Naive thymus-derived CD4-positive, alpha-beta T cell (primary cell): ENCODE results near the gene ATOX1. TPM values are rescaled to one million over a fixed set of nuclear protein-coding genes. Genes with fewer than 3 reads are reported as not detected.

ENCODE experiments used
- ATAC-seq: fragments of 150-1000 bp; cut with Tn5 transposase; 2 replicates; pipeline ENCODE4 v1.10.0; 2021; ENCODE audit warnings: mild to moderate bottlenecking, moderate library complexity
- CTCF ChIA-PET: fragments of 350-600 bp; sonication (Branson Sonifier 250); formaldehyde crosslinking; loops from one replicate; lab custom pipeline; 2021; ENCODE audit warnings: antibody characterized with exemption; lab: Charles Lee
- POLR2A ChIA-PET: fragments of 350-600 bp; sonication (Branson Sonifier 250); formaldehyde crosslinking; loops from one replicate; lab custom pipeline; 2021; ENCODE audit warnings: antibody characterized with exemption, inconsistent platforms; lab: Charles Lee
- DNase-seq, 9 donors: peaks; one replicate each; pipeline versions ENCODE4 v3.0.0 to v3.0.0-alpha.2; 2020 to 2022; ENCODE audit warnings: mixed read lengths in 1 of 9
- H3K27ac ChIP-seq: one replicate; pipeline ENCODE4 v1.7.0; 2013; ENCODE audit warnings: mild to moderate bottlenecking, low read depth, low read length, moderate library complexity
- H3K27me3 ChIP-seq, 2 donors: one replicate each; pipeline ENCODE4 v1.7.0; 2013; ENCODE audit warnings: low read length in 2 of 2, mild to moderate bottlenecking in 2 of 2, moderate library complexity in 2 of 2; ENCODE audit not compliant: control insufficient read depth in 2 of 2, insufficient read depth in 2 of 2
- H3K36me3 ChIP-seq, 3 experiments: 1 replicate in 2 of 3; 2 replicates in 1 of 3; pipeline ENCODE4 v1.7.0; 2013; ENCODE audit warnings: low read length in 3 of 3, mild to moderate bottlenecking in 3 of 3, moderate library complexity in 1 of 3; ENCODE audit not compliant: insufficient read depth in 3 of 3, control insufficient read depth in 2 of 3
- H3K4me1 ChIP-seq, 2 donors: one replicate each; pipeline ENCODE4 v1.7.0; 2013; ENCODE audit warnings: low read length in 2 of 2, mild to moderate bottlenecking in 2 of 2, moderate library complexity in 1 of 2; ENCODE audit not compliant: control insufficient read depth in 2 of 2, insufficient read depth in 2 of 2
- H3K4me3 ChIP-seq: 2 replicates; pipeline ENCODE4 v1.7.0; 2013; ENCODE audit warnings: mild to moderate bottlenecking, low read length
- H3K9me3 ChIP-seq, 3 experiments: 1 replicate in 2 of 3; 2 replicates in 1 of 3; pipeline ENCODE4 v1.7.0; 2013; ENCODE audit warnings: low read length in 3 of 3; ENCODE audit not compliant: control insufficient read depth in 2 of 3
- H3K27ac Mint-ChIP-seq, 9 donors: one replicate each; pipeline ENCODE4 v1.8.0; 2020 to 2022; ENCODE audit warnings: mixed read lengths in 9 of 9, mild to moderate bottlenecking in 8 of 9, moderate library complexity in 5 of 9, inconsistent platforms in 2 of 9
- H3K27me3 Mint-ChIP-seq, 5 donors: one replicate each; pipeline ENCODE4 v1.8.0; 2021 to 2022; ENCODE audit warnings: mixed read lengths in 5 of 5, mild to moderate bottlenecking in 1 of 5
- H3K36me3 Mint-ChIP-seq, 5 donors: one replicate each; pipeline ENCODE4 v1.8.0; 2020 to 2022; ENCODE audit warnings: mixed read lengths in 5 of 5, mild to moderate bottlenecking in 3 of 5, inconsistent platforms in 1 of 5
- H3K4me1 Mint-ChIP-seq, 7 donors: one replicate each; pipeline ENCODE4 v1.8.0; 2020 to 2022; ENCODE audit warnings: mixed read lengths in 7 of 7, mild to moderate bottlenecking in 3 of 7, inconsistent platforms in 1 of 7
- H3K4me3 Mint-ChIP-seq, 10 donors: one replicate each; pipeline ENCODE4 v1.8.0; 2020 to 2022; ENCODE audit warnings: mild to moderate bottlenecking in 10 of 10, mixed read lengths in 10 of 10, moderate library complexity in 6 of 10, inconsistent platforms in 2 of 10
- H3K9me3 Mint-ChIP-seq, 11 donors: one replicate each; pipeline ENCODE4 v1.8.0; 2020 to 2022; ENCODE audit warnings: mixed read lengths in 11 of 11, mild to moderate bottlenecking in 4 of 11, inconsistent platforms in 1 of 11, moderate library complexity in 1 of 11
- intact Hi-C, 2 donors: fragments of 100-400 bp; cut with micrococcal nuclease; formaldehyde crosslinking; loops; one replicate each; pipeline ENCODE4 v1.15.1; 2023
- polyA plus RNA-seq, 2 donors: library from polyadenylated mRNA; unstranded; fragments of 300-500 nt; fragmentation: Illumina TruSeq; gene quantifications; one replicate each; pipeline ENCODE4 v1.2.3, GENCODE V29; 2021
- total RNA-seq, 6 experiments: library from RNA in 5 of 6; stranded (reverse) in 5 of 6; gene quantifications; 1 replicate in 5 of 6; 2 replicates in 1 of 6; pipeline ENCODE4 v1.2.3 and lab custom pipeline; 2021 to 2026

The ATOX1 gene
- total and polyA plus RNA-seq, 7 experiments from 2014 or later, result 14.8 to 71.1 (median 29.9) TPM

- ChIA-PET POLR2A (no interaction called here), CTCF (no interaction called here)
- H3K27me3 Mint-ChIP-seq, result peaks cover 0 to 6% (median 4%) of the 10 kb centered on the region in 5 donors
- no peaks in the 10 kb centered on the region for H3K9me3 Mint-ChIP-seq
- Histone ChIP-seq H3K4me1 (no peaks in the 10 kb centered on the region), H3K4me3 (no peak overlapping the region), H3K9me3 (no peaks in the 10 kb centered on the region), H3K27ac (no peak overlapping the region), H3K27me3 (no peaks in the 10 kb centered on the region), H3K36me3 (no peaks in the 10 kb centered on the region)
- ATAC-seq (no peak), DNase-seq (no peak)
- intact Hi-C loops, result no loop called here
- no peak overlapping the region for H3K27ac Mint-ChIP-seq
- no peaks in the 10 kb centered on the region for H3K4me1 Mint-ChIP-seq
- H3K36me3 Mint-ChIP-seq, result no peaks in the 10 kb centered on the region
- H3K4me3 Mint-ChIP-seq, result no peak overlapping the region
Measured at GRCh38 chr5:151696470-151697061, 61.9 kb downstream of the ATOX1 start.

GRCh38 chr5:151695464-151695863 is 63.0 kb downstream of the ATOX1 start:
- Histone ChIP-seq H3K36me3 (no peaks in the 10 kb centered on the region), H3K27ac (no peak overlapping the region), H3K9me3 (no peaks in the 10 kb centered on the region), H3K4me1 (no peaks in the 10 kb centered on the region), H3K4me3 (no peak overlapping the region), H3K27me3 (no peaks in the 10 kb centered on the region)
- DNase-seq (no peak), ATAC-seq (no peak)
- Mint-ChIP-seq H3K4me3 (no peak overlapping the region), H3K4me1 (no peaks in the 10 kb centered on the region), H3K9me3 (no peaks in the 10 kb centered on the region), H3K27ac (no peak overlapping the region), H3K27me3 (peaks cover 0 to 6% (median 2%) of the 10 kb centered on the region in 5 donors), H3K36me3 (no peaks in the 10 kb centered on the region)
- ChIA-PET CTCF (no interaction called here), POLR2A (no interaction called here)
- intact Hi-C loops, result no loop called here

GRCh38 chr5:151694035-151694485 is 64.4 kb downstream of the ATOX1 start:
- Mint-ChIP-seq H3K9me3 (no peaks in the 10 kb centered on the region), H3K4me3 (no peak overlapping the region), H3K36me3 (no peaks in the 10 kb centered on the region), H3K27ac (no peak overlapping the region), H3K27me3 (peaks cover 0 to 3% (median 3%) of the 10 kb centered on the region in 5 donors), H3K4me1 (no peaks in the 10 kb centered on the region)
- Histone ChIP-seq H3K4me3 (no peak overlapping the region), H3K27ac (no peak overlapping the region), H3K36me3 (no peaks in the 10 kb centered on the region), H3K4me1 (no peaks in the 10 kb centered on the region), H3K9me3 (no peaks in the 10 kb centered on the region), H3K27me3 (no peaks in the 10 kb centered on the region)
- DNase-seq, result no peak
- ChIA-PET POLR2A (no interaction called here), CTCF (no interaction called here)
- intact Hi-C loops, result no loop called here
- ATAC-seq, result no peak

Other genes with a start within 250 kb of the ATOX1 start
- gene FAT2, start 167.3 kb downstream of the ATOX1 start, total RNA-seq, result not detected
- gene FAT2, start 167.3 kb downstream of the ATOX1 start, polyA plus RNA-seq, result not detected
- gene SPARC, start 71.7 kb downstream of the ATOX1 start, total RNA-seq, result 10 to 100 TPM in 1 of 5 experiments, 1 to 10 TPM in 1, under 1 TPM in 2, not detected in 1; 0.43 to 14.5 (median 1.4) TPM
- under 1 TPM in 1 of 2 donors, not detected in 1; 0.30 TPM for gene SPARC, start 71.7 kb downstream of the ATOX1 start, polyA plus RNA-seq
- gene G3BP1, start 13.3 kb upstream of the ATOX1 start, total RNA-seq, result 100 to 1,000 TPM in 3 of 5 experiments, 10 to 100 TPM in 2; 86.1 to 244 (median 167) TPM
- 100 to 1,000 TPM; 146 to 158 TPM for gene G3BP1, start 13.3 kb upstream of the ATOX1 start, polyA plus RNA-seq
- not detected for gene GLRA1, start 166.2 kb upstream of the ATOX1 start, total RNA-seq
- gene GLRA1, start 166.2 kb upstream of the ATOX1 start, polyA plus RNA-seq, result not detected